HCT116 (cell line): ENCODE measurements around the gene PKNOX2. TPM values are rescaled to one million over a fixed set of nuclear protein-coding genes. Genes with fewer than 3 reads are reported as not detected.

Experiments used
- ATAC-seq: fragments of 200-7000 bp; cut with Tn5 transposase; 2 replicates; pipeline ENCODE4 v1.9.1; 2020; ENCODE audit warnings: mild to moderate bottlenecking, moderate library complexity
- BruUV-seq: library from RNA; stranded (reverse); fragments of 400-500 nt; replicated peaks from 2 replicates; lab custom pipeline; 2021; lab: Mats Ljungman, UMichigan
- CTCF ChIA-PET: fragments of 300-600 bp; sonication (Branson Sonifier 250); formaldehyde crosslinking; loops from one replicate; lab custom pipeline; 2021; ENCODE audit warnings: antibody characterized with exemption; lab: Charles Lee
- POLR2A ChIA-PET: fragments of 300-600, 350-600 bp; sonication (Branson Sonifier 250); formaldehyde crosslinking; loops from one replicate; lab custom pipeline; 2021; ENCODE audit warnings: antibody characterized with exemption; lab: Charles Lee
- RAD21 ChIA-PET, 2 experiments: fragments of 300-600 bp; sonication (Branson Sonifier 250); formaldehyde crosslinking; loops; one replicate each; lab custom pipeline; 2023; ENCODE audit warnings: low total read pairs in 2 of 2; ENCODE audit not compliant: uncharacterized antibody in 2 of 2, unreplicated experiment in 2 of 2, low non-redundant PET in 1 of 2; lab: Charles Lee
- DNase-seq: peaks from one replicate; pipeline ENCODE4 v3.0.0-alpha.2; 2010; ENCODE audit warnings: low read depth, low spot score
- H2AFZ ChIP-seq: fragments of 200-600 bp; shearing (Covaris generic), sonication (generic); 2 replicates; pipeline ENCODE4 v1.6.1; 2017; ENCODE audit warnings: low read depth, mixed run types, mixed read lengths, antibody characterized with exemption, low read length; ENCODE audit not compliant: poor library complexity, severe bottlenecking
- H3K27ac ChIP-seq: 2 replicates; pipeline ENCODE4 v1.5.1; 2012; ENCODE audit warnings: low read depth, low read length
- H3K27me3 ChIP-seq: fragments of 200-600 bp; sonication (generic); 2 replicates; pipeline ENCODE4 v1.6.1; 2016; ENCODE audit warnings: mixed run types, low read length, mixed read lengths; ENCODE audit not compliant: insufficient read depth
- H3K36me3 ChIP-seq, 2 experiments: fragments of 200-500 bp in 1 of 2; fragments of 200-600 bp in 1 of 2; sonication (Bioruptor generic) in 1 of 2; sonication (generic) in 1 of 2; 2 replicates each; pipeline versions ENCODE4 v1.5.1 to v1.6.1; 2014 to 2016; ENCODE audit warnings: low read length in 2 of 2, inconsistent platforms in 1 of 2, mixed read lengths in 1 of 2, mixed run types in 1 of 2; ENCODE audit not compliant: insufficient read depth in 2 of 2, control insufficient read depth in 1 of 2
- H3K4me1 ChIP-seq, 2 experiments: fragments of 200-600 bp in 1 of 2; sonication (generic) in 1 of 2; 2 replicates each; pipeline versions ENCODE4 v1.5.1 to v1.6.1; 2012 to 2017; ENCODE audit warnings: low read length in 2 of 2, inconsistent platforms in 1 of 2, mild to moderate bottlenecking in 1 of 2, mixed read lengths in 1 of 2, mixed run types in 1 of 2, moderate library complexity in 1 of 2; ENCODE audit not compliant: insufficient read depth in 2 of 2, control insufficient read depth in 1 of 2
- H3K4me2 ChIP-seq: fragments of 200-600 bp; sonication (generic); 2 replicates; pipeline ENCODE4 v1.6.1; 2017; ENCODE audit warnings: mixed run types, low read length, mixed read lengths
- H3K4me3 ChIP-seq, 2 experiments: fragments of 200-600 bp in 1 of 2; sonication (generic) in 1 of 2; replicated peaks in 1 of 2; 2 replicates each; pipeline ENCODE4 v1.5.1; 2011 to 2016; ENCODE audit warnings: low read length in 2 of 2, control low read depth in 1 of 2, low read depth in 1 of 2, mild to moderate bottlenecking in 1 of 2, mixed read lengths in 1 of 2, mixed run types in 1 of 2
- H3K79me2 ChIP-seq: fragments of 200-600 bp; sonication (generic); 2 replicates; pipeline ENCODE4 v1.6.1; 2017; ENCODE audit warnings: mild to moderate bottlenecking, mixed run types, low read length, moderate library complexity, mixed read lengths; ENCODE audit not compliant: insufficient read depth
- H3K9ac ChIP-seq: fragments of 200-600 bp; sonication (generic); 2 replicates; pipeline ENCODE4 v1.6.1; 2016; ENCODE audit warnings: low read length, mixed read lengths
- H3K9me2 ChIP-seq: fragments of 200-600 bp; sonication (generic), shearing (Covaris generic); 2 replicates; pipeline ENCODE4 v1.6.1; 2017; ENCODE audit warnings: mixed run types, mild to moderate bottlenecking, moderate library complexity; ENCODE audit not compliant: insufficient read depth
- H3K9me3 ChIP-seq, 2 experiments: fragments of 200-500 bp in 1 of 2; fragments of 200-600 bp in 1 of 2; sonication (Bioruptor generic) in 1 of 2; sonication (generic) in 1 of 2; 2 replicates each; pipeline ENCODE4 v1.6.1; 2014 to 2017; ENCODE audit warnings: low read length in 2 of 2, mixed read lengths in 2 of 2, inconsistent platforms in 1 of 2, low read depth in 1 of 2, mild to moderate bottlenecking in 1 of 2, mixed run types in 1 of 2, moderate library complexity in 1 of 2; ENCODE audit not compliant: control insufficient read depth in 1 of 2, insufficient read depth in 1 of 2
- H4K20me1 ChIP-seq: fragments of 200-600 bp; sonication (generic), shearing (Covaris generic); 2 replicates; pipeline ENCODE4 v1.6.1; 2017; ENCODE audit warnings: mixed run types, mild to moderate bottlenecking, moderate library complexity; ENCODE audit not compliant: insufficient read depth
- ATF3 ChIP-seq: IDR thresholded peaks from 2 replicates; pipeline ENCODE4 v1.6.1; 2012
- CTCF ChIP-seq, 3 experiments: fragments of 200-600 bp in 1 of 3; sonication (generic) in 1 of 3; IDR thresholded peaks in 2 of 3; conservative IDR thresholded peaks in 1 of 3; 2 replicates each; pipeline ENCODE4 v1.5.1; 2012 to 2017; ENCODE audit warnings: low read depth in 2 of 3, low read length in 2 of 3, antibody characterized with exemption in 1 of 3, borderline replicate concordance in 1 of 3, control low read depth in 1 of 3, mild to moderate bottlenecking in 1 of 3, mixed read lengths in 1 of 3, mixed run types in 1 of 3, moderate library complexity in 1 of 3; ENCODE audit not compliant: insufficient read depth in 1 of 3
- EGR1 ChIP-seq: IDR thresholded peaks from 2 replicates; pipeline ENCODE4 v1.6.1; 2012; ENCODE audit warnings: low read depth
- ELF1 ChIP-seq: IDR thresholded peaks from 2 replicates; pipeline ENCODE4 v1.6.1; 2012; ENCODE audit warnings: low read depth, borderline replicate concordance
- EZH2phosphoT487 ChIP-seq: fragments of 200-600 bp; IDR thresholded peaks from 2 replicates; pipeline ENCODE4 v1.6.1; 2018; ENCODE audit warnings: antibody characterized with exemption, borderline replicate concordance
- JUND ChIP-seq: IDR thresholded peaks from 2 replicates; pipeline ENCODE4 v1.6.1; 2012
- MAX ChIP-seq: IDR thresholded peaks from 2 replicates; pipeline ENCODE4 v1.6.1; 2012
- POLR2A ChIP-seq: IDR thresholded peaks from 2 replicates; pipeline ENCODE4 v1.7.0; 2011; ENCODE audit warnings: borderline replicate concordance; ENCODE audit not compliant: insufficient read depth, insufficient read length; ENCODE audit errors: extremely low read depth
- RAD21 ChIP-seq: IDR thresholded peaks from 2 replicates; pipeline ENCODE4 v1.6.1; 2012; ENCODE audit warnings: low read depth, mild to moderate bottlenecking
- SIN3A ChIP-seq: IDR thresholded peaks from 2 replicates; pipeline ENCODE4 v1.6.1; 2012; ENCODE audit warnings: low read depth
- SRF ChIP-seq: IDR thresholded peaks from 2 replicates; pipeline ENCODE4 v1.6.1; 2012; ENCODE audit warnings: low read depth
- TCF7L2 ChIP-seq: IDR thresholded peaks from 2 replicates; pipeline ENCODE4 v1.7.0; 2011; ENCODE audit warnings: borderline replicate concordance, inconsistent platforms; ENCODE audit not compliant: insufficient read depth, insufficient read length; ENCODE audit errors: extremely low read depth
- ZBTB33 ChIP-seq: IDR thresholded peaks from 2 replicates; pipeline ENCODE4 v1.6.1; 2011; ENCODE audit warnings: mild to moderate bottlenecking, low read length, moderate library complexity; ENCODE audit not compliant: insufficient replicate concordance; ENCODE audit errors: extremely low read depth
- intact Hi-C: fragments of 100-400 bp; cut with micrococcal nuclease; formaldehyde crosslinking; loops from 2 replicates; pipeline ENCODE4 v1.10.0; 2022
- total RNA-seq: library from RNA; stranded (reverse); gene quantifications from one replicate; pipeline ENCODE4 v1.2.1, GENCODE V29; 2021; ENCODE audit not compliant: unreplicated experiment

The PKNOX2 gene
- total RNA-seq, 1 experiment from 2014 or later: 0.20 TPM

- no peak for DNase-seq
- H3K4me3 ChIP-seq: no peak overlapping the region
- no peak for TF ChIP-seq EGR1
- no peak for TF ChIP-seq EZH2phosphoT487
- no peak for TF ChIP-seq SRF
- TF ChIP-seq POLR2A: no peak
- TF ChIP-seq RAD21: no peak
- no peak for TF ChIP-seq ELF1
- no peak for TF ChIP-seq JUND
- no peak for TF ChIP-seq CTCF (IDR thresholded peaks at IDR 0.05 in 2 of 3, conservative IDR thresholded peaks at IDR 0.05 in 1 of 3; ENCODE audit: borderline replicate concordance in 1 of 3, insufficient read depth in 1 of 3, low read depth in 2 of 3, low read length in 2 of 3)
- no peak for TF ChIP-seq ATF3
- no peak for TF ChIP-seq MAX
- no peak for TF ChIP-seq ZBTB33
- TF ChIP-seq SIN3A: no peak
- no peak for TF ChIP-seq TCF7L2
- TF ChIP-seq, all 23 proteins: peak for 0
- no peaks in the 10 kb centered on the region for H3K36me3 ChIP-seq
- no peak for ATAC-seq
- no peaks in the 10 kb centered on the region for H3K4me1 ChIP-seq
- no peak overlapping the region for H3K27ac ChIP-seq
- no peaks in the 10 kb centered on the region for H4K20me1 ChIP-seq
- H3K79me2 ChIP-seq: no peaks in the 10 kb centered on the region
- RAD21 ChIA-PET: no interaction called here
- intact Hi-C loops: no loop called here
- H2AFZ ChIP-seq: no peak overlapping the region
- H3K9me3 ChIP-seq: no peaks in the 10 kb centered on the region
- no TSS peak for BruUV-seq
- CTCF ChIA-PET: no interaction called here
- H3K9me2 ChIP-seq: no peaks in the 10 kb centered on the region
- peaks cover 24% of the 10 kb centered on the region; the same call in 1 of the 2 replicates for H3K27me3 ChIP-seq
- POLR2A ChIA-PET: no interaction called here
- no peak overlapping the region for H3K9ac ChIP-seq
- H3K4me2 ChIP-seq: no peak overlapping the region
Measured at GRCh38 chr11:125193841-125194240, 29.3 kb downstream of the PKNOX2 start.
